ENCODE measurements around the gene PDE1C.

DNA sequence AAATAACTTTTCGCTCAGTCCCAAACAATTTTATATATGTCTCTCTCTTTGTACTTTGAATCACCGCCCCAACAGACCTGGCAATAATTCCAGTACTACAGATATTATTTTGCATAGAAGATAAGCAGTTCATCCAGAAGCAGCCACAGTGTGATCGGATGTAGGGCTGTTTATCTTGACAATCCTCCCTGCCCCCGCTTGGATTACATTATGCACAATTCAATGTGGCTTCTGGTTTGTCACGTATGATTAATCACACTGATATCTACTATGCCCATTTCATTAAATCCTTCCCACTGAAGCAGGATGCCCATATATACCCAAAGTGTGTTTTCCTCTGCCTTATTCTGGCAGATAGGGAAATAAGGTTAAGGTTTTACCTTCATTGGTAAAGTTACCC, 115.2 kb downstream of the PDE1C start:
- TF ChIP-seq, protein P1, sequence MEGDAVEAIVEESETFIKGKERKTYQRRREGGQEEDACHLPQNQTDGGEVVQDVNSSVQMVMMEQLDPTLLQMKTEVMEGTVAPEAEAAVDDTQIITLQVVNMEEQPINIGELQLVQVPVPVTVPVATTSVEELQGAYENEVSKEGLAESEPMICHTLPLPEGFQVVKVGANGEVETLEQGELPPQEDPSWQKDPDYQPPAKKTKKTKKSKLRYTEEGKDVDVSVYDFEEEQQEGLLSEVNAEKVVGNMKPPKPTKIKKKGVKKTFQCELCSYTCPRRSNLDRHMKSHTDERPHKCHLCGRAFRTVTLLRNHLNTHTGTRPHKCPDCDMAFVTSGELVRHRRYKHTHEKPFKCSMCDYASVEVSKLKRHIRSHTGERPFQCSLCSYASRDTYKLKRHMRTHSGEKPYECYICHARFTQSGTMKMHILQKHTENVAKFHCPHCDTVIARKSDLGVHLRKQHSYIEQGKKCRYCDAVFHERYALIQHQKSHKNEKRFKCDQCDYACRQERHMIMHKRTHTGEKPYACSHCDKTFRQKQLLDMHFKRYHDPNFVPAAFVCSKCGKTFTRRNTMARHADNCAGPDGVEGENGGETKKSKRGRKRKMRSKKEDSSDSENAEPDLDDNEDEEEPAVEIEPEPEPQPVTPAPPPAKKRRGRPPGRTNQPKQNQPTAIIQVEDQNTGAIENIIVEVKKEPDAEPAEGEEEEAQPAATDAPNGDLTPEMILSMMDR (IDR thresholded peaks at IDR 0.05), result no peak
- no peak for TF ChIP-seq EZH2 (IDR thresholded peaks at IDR 0.05; ENCODE audit: borderline replicate concordance, insufficient read depth, low read depth, low read length, poor library complexity, severe bottlenecking)
